GM12878 (cell line): ENCODE data around the gene FERMT1. TPM values are rescaled to one million over a fixed set of nuclear protein-coding genes. Genes with fewer than 3 reads are reported as not detected.

ENCODE experiments used
- CEBPZ ChIP-seq: fragments of 150-350 bp; IDR thresholded peaks from 2 replicates; pipeline ENCODE4 v1.6.1; 2016; ENCODE audit warnings: low read depth, low read length
- MLLT1 ChIP-seq: fragments of 450-650 bp; IDR thresholded peaks from 2 replicates; pipeline ENCODE4 v1.6.1; 2016; ENCODE audit warnings: mild to moderate bottlenecking
- MYC ChIP-seq: IDR thresholded peaks from 2 replicates; pipeline ENCODE4 v1.6.1; 2011; ENCODE audit warnings: mild to moderate bottlenecking, low read length, moderate library complexity, inconsistent platforms; ENCODE audit not compliant: insufficient read depth, insufficient replicate concordance, insufficient read length, severe bottlenecking
- POLR2A ChIP-seq: IDR thresholded peaks from 2 replicates; pipeline ENCODE4 v1.6.1; 2011; ENCODE audit warnings: low read depth, mild to moderate bottlenecking, low read length
- TCF7 ChIP-seq: IDR thresholded peaks from 2 replicates; pipeline ENCODE4 v1.6.1; 2014; ENCODE audit warnings: antibody characterized with exemption, borderline replicate concordance
- ZBTB40 ChIP-seq: fragments of 450-650 bp; IDR thresholded peaks from 2 replicates; pipeline ENCODE4 v1.6.1; 2016; ENCODE audit warnings: mild to moderate bottlenecking, moderate library complexity, borderline replicate concordance
- polyA plus RNA-seq, 11 experiments: library from polyadenylated mRNA; depleted of rRNA in 4 of 11; unstranded in 6 of 11; stranded (reverse) in 5 of 11; fragments of >200 nt; fragmentation: Nextera tagmentation in 4 of 11; fragmentation: Illumina TruSeq in 1 of 11; extraction: Ambion mirVana in 4 of 11; extraction: Trizol in 1 of 11; gene quantifications; 1 replicate in 1 of 11; 2 replicates in 10 of 11; pipeline versions ENCODE4 v1.2.1 to v1.2.3, GENCODE V29; 2011 to 2016; ENCODE audit warnings: inconsistent platforms in 2 of 11, missing spikeins in 2 of 11, low read depth in 1 of 11
- total RNA-seq, 4 experiments: library from RNA; depleted of rRNA in 3 of 4; stranded (reverse); fragments of >200 nt in 3 of 4; fragmentation: Illumina TruSeq in 1 of 4; extraction: Trizol in 1 of 4; gene quantifications; 2 replicates each; pipeline versions ENCODE4 v1.2.1 to v1.2.3, GENCODE V29; 2013 to 2021

The FERMT1 gene
- total and polyA plus RNA-seq, 10 of the 15 experiments (the other 5 are each of a cell fraction or from before 2014, with no cell fraction given) = 0.04 to 3.1 (median 0.45) TPM

GRCh38 chr20:6116758-6117157, 6.1 kb downstream of the FERMT1 start (continued):
- TF ChIP-seq ZBTB40 = no peak
- TF ChIP-seq MYC = no peak
- no peak for TF ChIP-seq POLR2A
- TF ChIP-seq CEBPZ = no peak
- TF ChIP-seq TCF7 = no peak
- no peak for TF ChIP-seq MLLT1
